SK-N-SH treated with all-trans-retinoic acid at 6 μM for 48 hours (cell line): ENCODE results near the gene G0S2.

ENCODE experiments used
- BACH2 ChIP-seq: fragments of 250-450 bp; sonication (Bioruptor Pico); IDR thresholded peaks from 2 replicates; pipeline ENCODE4 v1.9.0; 2021; ENCODE audit warnings: mild to moderate bottlenecking, borderline replicate concordance
- CREB5 ChIP-seq: fragments of 250-450 bp; sonication (Bioruptor Pico); IDR thresholded peaks from 2 replicates; pipeline ENCODE4 v1.5.1; 2020; ENCODE audit warnings: low read depth, mild to moderate bottlenecking, moderate library complexity
- ISL1 ChIP-seq: fragments of 250-450 bp; sonication (Bioruptor Pico); IDR thresholded peaks from 2 replicates; pipeline ENCODE4 v2.1.2; 2022; ENCODE audit warnings: mild to moderate bottlenecking, moderate library complexity
- RARB ChIP-seq: fragments of 250-450 bp; sonication (Bioruptor Pico); IDR thresholded peaks from 2 replicates; pipeline ENCODE4 v1.8.0; 2021; ENCODE audit warnings: mild to moderate bottlenecking, moderate library complexity
- SNAI2 ChIP-seq: fragments of 250-450 bp; sonication (Bioruptor Pico); IDR thresholded peaks from 2 replicates; pipeline ENCODE4 v1.5.0; 2020; ENCODE audit warnings: mild to moderate bottlenecking, moderate library complexity
- ZC3H10 ChIP-seq: fragments of 250-450 bp; sonication (Bioruptor Pico); IDR thresholded peaks from 2 replicates; pipeline ENCODE4 v1.5.1; 2021; ENCODE audit warnings: mild to moderate bottlenecking, moderate library complexity
- ZFP30 ChIP-seq: fragments of 450-650 bp; formaldehyde crosslinking; IDR thresholded peaks from 2 replicates; pipeline ENCODE4 v1.5.0; 2022; ENCODE audit warnings: mild to moderate bottlenecking, moderate library complexity
- TF ChIP-seq, protein P1 (sequence below): fragments of 250-450 bp; sonication (Bioruptor Pico); IDR thresholded peaks from 2 replicates; pipeline ENCODE4 v1.8.0; 2020; ENCODE audit warnings: mild to moderate bottlenecking, moderate library complexity, borderline replicate concordance

DNA sequence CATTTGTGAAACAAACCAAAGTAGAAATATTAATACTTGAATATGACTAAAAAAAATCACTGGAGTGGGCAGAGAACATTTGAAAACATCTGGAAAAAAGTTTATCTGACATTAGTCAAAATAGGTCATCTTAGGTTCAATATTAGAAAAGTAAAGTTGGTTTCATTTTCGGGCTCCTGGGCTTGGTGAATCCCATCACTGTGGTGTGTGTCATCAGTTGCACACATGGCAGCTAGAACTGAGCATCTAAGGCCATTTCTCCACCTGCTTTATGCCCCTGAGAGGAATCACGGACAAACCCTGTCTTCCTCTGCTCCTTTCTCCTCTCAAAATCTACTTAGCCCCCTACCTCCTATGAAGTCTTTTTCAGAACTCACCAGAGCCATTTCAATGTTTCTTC, 34.9 kb downstream of the G0S2 start:
- TF ChIP-seq, protein P1, sequence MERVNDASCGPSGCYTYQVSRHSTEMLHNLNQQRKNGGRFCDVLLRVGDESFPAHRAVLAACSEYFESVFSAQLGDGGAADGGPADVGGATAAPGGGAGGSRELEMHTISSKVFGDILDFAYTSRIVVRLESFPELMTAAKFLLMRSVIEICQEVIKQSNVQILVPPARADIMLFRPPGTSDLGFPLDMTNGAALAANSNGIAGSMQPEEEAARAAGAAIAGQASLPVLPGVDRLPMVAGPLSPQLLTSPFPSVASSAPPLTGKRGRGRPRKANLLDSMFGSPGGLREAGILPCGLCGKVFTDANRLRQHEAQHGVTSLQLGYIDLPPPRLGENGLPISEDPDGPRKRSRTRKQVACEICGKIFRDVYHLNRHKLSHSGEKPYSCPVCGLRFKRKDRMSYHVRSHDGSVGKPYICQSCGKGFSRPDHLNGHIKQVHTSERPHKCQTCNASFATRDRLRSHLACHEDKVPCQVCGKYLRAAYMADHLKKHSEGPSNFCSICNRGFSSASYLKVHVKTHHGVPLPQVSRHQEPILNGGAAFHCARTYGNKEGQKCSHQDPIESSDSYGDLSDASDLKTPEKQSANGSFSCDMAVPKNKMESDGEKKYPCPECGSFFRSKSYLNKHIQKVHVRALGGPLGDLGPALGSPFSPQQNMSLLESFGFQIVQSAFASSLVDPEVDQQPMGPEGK (CRISPR knock-in tag): no peak
- no peak for TF ChIP-seq ISL1 (CRISPR knock-in tag)
- no peak for TF ChIP-seq BACH2 (CRISPR knock-in tag)
- TF ChIP-seq ZC3H10 (CRISPR knock-in tag): no peak
- no peak for TF ChIP-seq RARB
- TF ChIP-seq ZFP30 (CRISPR knock-in tag): no peak
- no peak for TF ChIP-seq CREB5 (CRISPR knock-in tag)
- no peak for TF ChIP-seq SNAI2
